HG03378 (cell line): ENCODE results near the gene DCAKD.

ENCODE experiments used
- ATAC-seq: cut with Tn5 transposase; IDR thresholded peaks from one replicate; pipeline ENCODE4 v1.9.1; 2021; ENCODE audit warnings: mild to moderate bottlenecking, moderate library complexity; ENCODE audit not compliant: unreplicated experiment

Gene DCAKD

DNA sequence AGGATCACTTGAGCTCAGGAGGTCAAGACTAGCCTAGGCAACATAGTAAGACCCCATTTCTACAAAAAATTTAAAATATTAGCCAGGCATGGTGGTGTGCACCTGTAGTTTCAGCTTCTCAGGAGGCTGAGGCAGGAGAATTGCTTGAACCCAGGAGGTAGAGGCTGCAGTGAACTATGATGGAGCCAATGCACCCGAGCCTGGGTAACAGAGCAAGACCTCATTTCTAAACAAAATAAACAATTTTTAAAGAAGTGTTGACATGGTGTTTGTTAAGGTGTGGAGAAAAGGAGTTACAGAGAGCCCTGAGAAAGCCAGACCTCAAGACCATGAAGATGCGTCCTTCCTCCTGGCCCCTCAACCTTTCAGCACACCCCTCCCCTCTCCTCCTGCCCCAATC, 45.7 kb downstream of the DCAKD start:
- ATAC-seq = no peak

- no peak for ATAC-seq
Observed at GRCh38 chr17:45004388-45004787, 47.0 kb downstream of the DCAKD start.

GRCh38 chr17:45003877-45004276, 47.6 kb downstream of the DCAKD start:
- no peak for ATAC-seq

- no peak for ATAC-seq
Observed at GRCh38 chr17:45001310-45001709, 50.1 kb downstream of the DCAKD start.

GRCh38 chr17:44999433-44999832, 52.0 kb downstream of the DCAKD start:
- no peak for ATAC-seq

DNA sequence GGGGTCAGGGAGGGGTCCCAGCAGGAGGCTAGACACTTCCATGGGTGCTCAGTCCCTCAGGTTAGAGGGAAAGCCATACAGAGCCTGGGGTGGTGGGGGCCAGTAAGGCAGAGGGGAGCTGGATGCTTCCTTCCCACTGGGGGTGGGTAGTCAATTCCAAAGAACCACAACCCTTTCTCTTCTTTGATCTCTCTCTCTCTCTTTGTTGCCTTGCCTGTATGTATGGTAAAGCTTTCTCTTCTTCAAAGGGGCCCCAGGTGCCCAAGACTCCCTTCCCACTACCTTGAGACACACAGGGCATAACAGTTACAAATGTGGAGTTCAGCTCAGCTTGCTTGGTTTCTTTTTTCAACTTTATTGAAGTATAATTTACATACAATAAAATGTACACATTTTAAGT, 52.8 kb downstream of the DCAKD start:
- ATAC-seq = no peak

GRCh38 chr17:44997733-44998520, 53.5 kb downstream of the DCAKD start:
- no peak for ATAC-seq

DNA sequence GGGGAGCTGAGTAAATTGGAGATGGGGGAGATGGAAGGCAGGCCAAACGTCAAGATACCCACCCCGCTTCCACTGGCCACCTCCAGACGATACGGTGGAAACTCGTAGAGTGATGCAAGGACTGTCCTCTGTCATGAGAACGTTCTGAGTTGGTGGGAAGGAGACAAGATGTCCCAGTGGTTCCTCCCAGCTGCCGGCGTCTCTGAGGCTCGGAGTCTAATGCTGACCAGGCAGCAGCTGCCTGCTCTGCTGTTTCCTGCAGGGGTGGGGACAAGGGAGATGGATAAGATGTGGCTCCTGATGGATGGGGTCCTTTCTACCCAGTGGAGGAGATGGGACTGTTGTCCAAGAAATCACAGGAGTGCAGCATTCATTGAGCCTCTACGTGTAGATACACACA, 55.1 kb downstream of the DCAKD start:
- no peak for ATAC-seq

GRCh38 chr17:44995436-44996001, 55.9 kb downstream of the DCAKD start:
- ATAC-seq = no peak

- ATAC-seq = no peak
Observed at GRCh38 chr17:44992242-44992939, 59.0 kb downstream of the DCAKD start.

- no peak for ATAC-seq
Observed at GRCh38 chr17:44990994-44991393, 60.4 kb downstream of the DCAKD start.

DNA sequence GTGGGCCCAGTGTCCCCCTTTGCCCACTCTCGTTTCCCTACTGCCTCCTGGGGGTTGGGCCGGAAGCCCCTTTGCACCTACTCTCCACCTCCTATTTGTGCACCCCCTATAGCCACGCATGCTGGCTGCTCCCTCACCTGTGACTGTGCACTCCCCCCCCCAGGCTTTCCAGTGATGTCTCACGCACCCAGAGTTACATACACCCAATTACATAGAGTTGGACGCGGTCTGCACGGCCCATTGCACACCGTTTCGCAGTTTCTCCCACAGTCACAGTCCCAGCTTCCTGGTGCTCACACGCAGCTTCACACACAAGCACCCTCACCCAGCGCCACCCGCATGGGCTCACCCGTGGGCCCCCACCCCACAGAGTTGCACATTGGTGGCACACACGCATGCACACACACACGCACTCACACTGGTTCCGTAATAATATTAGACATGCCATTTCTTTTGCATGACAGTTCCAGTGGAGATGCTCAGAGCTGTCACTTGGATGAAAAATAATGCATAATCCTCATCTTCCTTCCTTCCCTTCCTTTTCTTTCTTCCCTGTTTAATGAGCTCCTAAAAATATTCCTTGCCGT, 61.8 kb downstream of the DCAKD start:
- no peak for ATAC-seq

GRCh38 chr17:44988044-44988942, 63.1 kb downstream of the DCAKD start:
- ATAC-seq = no peak

GRCh38 chr17:44983563-44983962, 67.9 kb downstream of the DCAKD start:
- no peak for ATAC-seq

DNA sequence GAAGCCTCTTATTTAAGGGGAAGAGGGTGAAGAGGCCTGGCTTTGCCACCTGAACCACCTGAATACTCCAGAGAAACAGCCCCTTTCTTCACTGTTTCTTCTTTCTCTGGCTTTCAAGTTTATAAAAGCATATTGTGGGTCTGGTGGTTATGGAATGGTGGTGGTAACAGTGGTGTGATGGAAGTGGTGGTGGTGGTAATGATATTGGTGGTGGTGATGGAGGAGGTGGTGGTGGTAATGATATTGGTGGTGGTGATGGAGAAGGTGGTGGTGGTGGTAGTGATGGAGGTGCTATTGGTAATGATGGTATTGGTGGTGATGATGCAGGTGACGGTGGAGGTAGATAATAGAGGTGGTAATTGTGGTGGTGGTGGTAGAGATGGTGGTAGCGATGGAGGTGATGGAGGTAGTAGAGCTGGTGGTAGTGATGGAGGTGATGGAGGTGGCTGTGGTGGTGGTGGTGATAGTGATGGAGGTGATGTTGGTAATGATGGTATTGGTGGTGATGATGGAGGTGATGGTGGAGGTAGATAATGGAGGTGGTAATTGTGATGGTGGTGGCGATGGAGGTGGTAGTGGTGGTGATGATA, 69.2 kb downstream of the DCAKD start:
- no peak for ATAC-seq

GRCh38 chr17:44981221-44981968, 70.0 kb downstream of the DCAKD start:
- ATAC-seq = no peak

- no peak for ATAC-seq
Observed at GRCh38 chr17:44979426-44979995, 71.9 kb downstream of the DCAKD start.

DNA sequence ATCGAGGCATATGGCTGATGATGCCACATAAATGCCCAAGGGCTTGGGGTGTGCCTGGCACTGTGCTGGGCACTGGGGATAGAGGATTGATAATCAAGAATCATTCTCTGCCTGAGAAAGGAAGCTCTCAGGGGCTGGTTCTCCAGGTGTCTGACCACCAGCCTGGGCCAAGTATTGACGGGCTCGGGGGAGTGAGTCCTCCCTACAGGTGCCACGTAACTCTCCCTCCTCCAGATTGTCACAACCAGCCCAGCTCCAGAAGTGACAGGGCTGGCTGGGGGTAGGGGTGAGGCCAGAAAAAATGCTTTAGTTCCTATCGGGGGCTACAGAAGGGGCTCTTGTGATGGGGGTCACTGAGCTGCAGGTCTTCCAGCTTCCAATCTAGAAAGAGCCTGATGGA, 72.6 kb downstream of the DCAKD start:
- no peak for ATAC-seq

DNA sequence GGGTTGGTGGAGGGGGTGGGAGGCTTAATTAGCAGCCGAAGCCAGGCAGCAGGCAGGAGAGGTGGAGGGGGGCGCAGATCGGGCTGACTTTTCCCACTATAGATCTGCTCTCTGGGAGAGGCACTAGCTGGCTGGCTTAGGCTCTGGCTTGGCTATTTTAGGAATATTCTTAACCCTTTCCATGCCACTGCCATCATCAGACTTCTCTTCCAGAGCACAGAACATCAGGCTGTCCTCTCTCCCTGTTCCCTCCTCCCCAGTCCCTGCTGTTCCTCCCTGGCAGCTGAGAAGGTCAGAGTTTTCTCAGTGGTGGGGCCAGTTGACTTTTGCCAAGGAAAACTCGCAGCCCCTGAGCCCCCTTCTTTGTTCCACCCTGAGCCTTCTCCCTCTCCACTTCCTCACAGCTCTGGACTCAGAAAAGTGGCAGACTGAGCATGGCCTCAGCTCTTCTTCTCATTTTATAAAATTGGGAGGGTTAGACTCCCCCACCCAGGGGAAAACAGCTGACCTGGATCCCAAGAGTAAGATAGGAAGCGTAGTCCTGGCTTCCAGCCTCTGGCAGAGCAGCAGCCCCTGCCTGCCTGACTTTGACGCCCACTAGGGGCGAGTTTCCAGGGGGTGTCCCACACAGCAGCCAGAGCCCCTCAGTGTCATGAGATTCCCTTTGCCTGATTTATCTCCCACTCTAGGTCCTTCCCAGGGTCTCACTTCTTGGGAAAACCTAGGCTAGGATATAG, 73.5 kb downstream of the DCAKD start:
- ATAC-seq = no peak
